GM23338 (cell line): ENCODE data around the gene SH3RF3. TPM values are rescaled to one million over a fixed set of nuclear protein-coding genes. Genes with fewer than 3 reads are reported as not detected.

ENCODE experiments used
- ATAC-seq: fragments of 200-7000 bp; cut with Tn5 transposase; 3 replicates; pipeline ENCODE4 v1.9.1; 2020
- DNase-seq: peaks from one replicate; pipeline ENCODE4 v3.0.0-alpha.2; 2015; ENCODE audit warnings: low spot score
- H2AFZ ChIP-seq: fragments of 200-600 bp; sonication (generic); 2 replicates; pipeline ENCODE4 v1.8.0; 2016; ENCODE audit warnings: antibody characterized with exemption, mild to moderate bottlenecking, moderate library complexity
- H3F3A ChIP-seq: fragments of 200-600 bp; sonication (generic); replicated peaks from 2 replicates; pipeline ENCODE4 v1.8.0; 2017; ENCODE audit warnings: antibody characterized with exemption, mixed run types, low read depth
- H3K27ac ChIP-seq: fragments of 200-600 bp; sonication (generic); 2 replicates; pipeline ENCODE4 v1.6.1; 2016; ENCODE audit warnings: low read depth
- H3K27me3 ChIP-seq: fragments of 200-600 bp; sonication (generic); 2 replicates; pipeline ENCODE4 v1.8.0; 2016; ENCODE audit warnings: mild to moderate bottlenecking, mixed run types, moderate library complexity; ENCODE audit not compliant: insufficient read depth
- H3K36me3 ChIP-seq: fragments of 200-600 bp; sonication (generic); 2 replicates; pipeline ENCODE4 v1.8.0; 2016; ENCODE audit warnings: mild to moderate bottlenecking; ENCODE audit not compliant: insufficient read depth
- H3K4me1 ChIP-seq: fragments of 200-600 bp; sonication (generic); 2 replicates; pipeline ENCODE4 v1.8.0; 2016; ENCODE audit warnings: mild to moderate bottlenecking, moderate library complexity; ENCODE audit not compliant: insufficient read depth
- H3K4me2 ChIP-seq: fragments of 200-600 bp; sonication (generic); 2 replicates; pipeline ENCODE4 v1.7.1; 2017; ENCODE audit warnings: mixed run types
- H3K4me3 ChIP-seq: fragments of 200-600 bp; sonication (generic); 2 replicates; pipeline ENCODE4 v1.6.1; 2016; ENCODE audit warnings: mixed run types
- H3K79me2 ChIP-seq: fragments of 200-600 bp; sonication (generic); replicated peaks from 2 replicates; pipeline ENCODE4 v1.8.0; 2017; ENCODE audit warnings: mild to moderate bottlenecking; ENCODE audit not compliant: insufficient read depth
- H3K9me2 ChIP-seq: fragments of 200-600 bp; sonication (generic); 2 replicates; pipeline ENCODE4 v1.8.0; 2017; ENCODE audit not compliant: insufficient read depth
- H4K20me1 ChIP-seq: fragments of 200-600 bp; sonication (generic); replicated peaks from 2 replicates; pipeline ENCODE4 v1.8.0; 2017; ENCODE audit warnings: mild to moderate bottlenecking; ENCODE audit not compliant: insufficient read depth
- H3K27ac Mint-ChIP-seq: 2 replicates; pipeline ENCODE4 v1.8.0; 2020; ENCODE audit warnings: inconsistent platforms, mild to moderate bottlenecking, moderate library complexity, mixed read lengths
- H3K27me3 Mint-ChIP-seq: 3 replicates; pipeline ENCODE4 v1.8.0; 2022; ENCODE audit warnings: low read depth, mild to moderate bottlenecking, moderate library complexity, mixed read lengths, inconsistent platforms; ENCODE audit not compliant: insufficient read depth, poor library complexity
- H3K36me3 Mint-ChIP-seq: 3 replicates; pipeline ENCODE4 v1.8.0; 2021; ENCODE audit warnings: low read depth, mild to moderate bottlenecking, inconsistent platforms, moderate library complexity, mixed read lengths
- H3K4me1 Mint-ChIP-seq: 3 replicates; pipeline ENCODE4 v1.8.0; 2020; ENCODE audit warnings: mild to moderate bottlenecking, inconsistent platforms, mixed read lengths
- H3K4me3 Mint-ChIP-seq: 3 replicates; pipeline ENCODE4 v1.8.0; 2021; ENCODE audit warnings: moderate library complexity, mild to moderate bottlenecking, inconsistent platforms, mixed read lengths
- H3K9me3 Mint-ChIP-seq: 3 replicates; pipeline ENCODE4 v1.8.0; 2020; ENCODE audit warnings: moderate library complexity, mild to moderate bottlenecking, inconsistent platforms, mixed read lengths
- CREB1 ChIP-seq: fragments of 250-450 bp; sonication (Bioruptor Pico); IDR thresholded peaks from 2 replicates; pipeline ENCODE4 v1.5.0; 2020; ENCODE audit warnings: low read depth, mild to moderate bottlenecking, moderate library complexity
- EZH2 ChIP-seq: fragments of 200-600 bp; sonication (generic); IDR thresholded peaks from one replicate; pipeline ENCODE4 v1.8.0; 2017; ENCODE audit warnings: antibody characterized with exemption, mild to moderate bottlenecking, low read depth; ENCODE audit not compliant: unreplicated experiment
- EZH2phosphoT487 ChIP-seq: fragments of 200-600 bp; sonication (generic); IDR thresholded peaks from one replicate; pipeline ENCODE4 v1.8.1; 2018; ENCODE audit warnings: antibody characterized with exemption; ENCODE audit not compliant: unreplicated experiment
- NANOG ChIP-seq: IDR thresholded peaks from 2 replicates; pipeline ENCODE4 v1.6.1; 2016; ENCODE audit warnings: antibody characterized with exemption, borderline replicate concordance
- POLR2AphosphoS5 ChIP-seq: IDR thresholded peaks from 2 replicates; pipeline ENCODE4 v1.6.1; 2016; ENCODE audit warnings: antibody characterized with exemption, low read depth
- REST ChIP-seq: IDR thresholded peaks from one replicate; pipeline ENCODE4 v1.6.1; 2018; ENCODE audit warnings: antibody characterized with exemption; ENCODE audit not compliant: unreplicated experiment
- STAT1 ChIP-seq: IDR thresholded peaks from one replicate; pipeline ENCODE4 v1.6.1; 2016; ENCODE audit warnings: antibody characterized with exemption; ENCODE audit not compliant: unreplicated experiment
- ZNF114 ChIP-seq: fragments of 250-450 bp; sonication (Bioruptor Pico); IDR thresholded peaks from 2 replicates; pipeline ENCODE4 v1.5.0; 2020; ENCODE audit warnings: mild to moderate bottlenecking, moderate library complexity
- polyA plus RNA-seq: library from polyadenylated mRNA; unstranded; fragments of >200 nt; fragmentation: Nextera tagmentation; extraction: Ambion mirVana; gene quantifications from 2 replicates; pipeline ENCODE4 v1.2.1, GENCODE V29; 2016
- total RNA-seq: library from RNA; depleted of rRNA; stranded (reverse); fragments of >200 nt; shearing (Covaris generic); gene quantifications from 2 replicates; pipeline ENCODE4 v1.2.3, GENCODE V29; 2014

SH3RF3 gene
- total and polyA plus RNA-seq, 2 experiments from 2014 or later, result 0.11 to 0.63 TPM

GRCh38 chr2:109318150-109318948 is 189.3 kb downstream of the SH3RF3 start (continued):
- no peak for TF ChIP-seq REST
- no peak for TF ChIP-seq STAT1
- TF ChIP-seq EZH2phosphoT487, result no peak
- no peak for TF ChIP-seq CREB1 (CRISPR knock-in tag)
- TF ChIP-seq POLR2AphosphoS5, result no peak
- TF ChIP-seq ZNF114 (CRISPR knock-in tag), result no peak
- TF ChIP-seq NANOG, result no peak

GRCh38 chr2:109318949-109319342 is 189.9 kb downstream of the SH3RF3 start:
- no peaks in the 10 kb centered on the region for H3K79me2 ChIP-seq
- no peak overlapping the region for H3K4me3 ChIP-seq
- H4K20me1 ChIP-seq, result no peaks in the 10 kb centered on the region
- no peaks in the 10 kb centered on the region for H3K36me3 ChIP-seq
- H3K4me3 Mint-ChIP-seq, result no peak overlapping the region
- H3K9me2 ChIP-seq, result 0 out of 2 replicates have a peak, but pooled peaks cover 4% of the 10 kb centered on the region
- no peak for TF ChIP-seq EZH2
- H3K9me3 Mint-ChIP-seq, result no peaks in the 10 kb centered on the region
- no peaks in the 10 kb centered on the region for H3K4me1 ChIP-seq
- H3K36me3 Mint-ChIP-seq, result no peaks in the 10 kb centered on the region
- H3K27me3 Mint-ChIP-seq, result peaks cover 12% of the 10 kb centered on the region
- ATAC-seq (no peak), DNase-seq (no peak)
- no peak overlapping the region for H3K27ac ChIP-seq
- H3K27ac Mint-ChIP-seq, result no peak overlapping the region
- no peak overlapping the region for H2AFZ ChIP-seq
- H3K4me1 Mint-ChIP-seq, result peaks cover 28% of the 10 kb centered on the region
- no peaks in the 10 kb centered on the region for H3F3A ChIP-seq
- H3K27me3 ChIP-seq, result no peaks in the 10 kb centered on the region
- H3K4me2 ChIP-seq, result no peak overlapping the region

- no peak overlapping the region for H3K4me2 ChIP-seq
- H3K4me3 Mint-ChIP-seq, result no peak overlapping the region
Measured at GRCh38 chr2:109320195-109320922, 191.4 kb downstream of the SH3RF3 start.

More at GRCh38 chr2:109320195-109320922, 191.4 kb downstream of the SH3RF3 start:
- H3K4me3 ChIP-seq, result no peak overlapping the region
- no peaks in the 10 kb centered on the region for H3K9me3 Mint-ChIP-seq
- H4K20me1 ChIP-seq, result no peaks in the 10 kb centered on the region
- H3K36me3 Mint-ChIP-seq, result no peaks in the 10 kb centered on the region
- 0 out of 2 replicates have a peak, but pooled peaks cover 4% of the 10 kb centered on the region for H3K9me2 ChIP-seq
- no peaks in the 10 kb centered on the region for H3K4me1 ChIP-seq
- H3K79me2 ChIP-seq, result no peaks in the 10 kb centered on the region
- H3F3A ChIP-seq, result no peaks in the 10 kb centered on the region
- H2AFZ ChIP-seq, result no peak overlapping the region
- peaks cover 12% of the 10 kb centered on the region for H3K27me3 Mint-ChIP-seq
- TF ChIP-seq CREB1 (CRISPR knock-in tag), result no peak
- no peaks in the 10 kb centered on the region for H3K27me3 ChIP-seq
- no peak overlapping the region for H3K27ac Mint-ChIP-seq
- ATAC-seq (no peak), DNase-seq (no peak)
- peaks cover 28% of the 10 kb centered on the region for H3K4me1 Mint-ChIP-seq
- no peaks in the 10 kb centered on the region for H3K36me3 ChIP-seq
- no peak overlapping the region for H3K27ac ChIP-seq
